GM06990 (cell line): ENCODE results near the gene ANKIB1.

Experiments used
- DNase-seq: peaks from one replicate; pipeline ENCODE4 v3.0.0-alpha.2; 2011; ENCODE audit not compliant: insufficient read length; ENCODE audit errors: extremely low read depth
- H3K27me3 ChIP-seq: replicated peaks from 2 replicates; pipeline ENCODE4 v1.6.0; 2011; ENCODE audit warnings: low read length; ENCODE audit not compliant: control insufficient read depth, insufficient read depth
- H3K36me3 ChIP-seq: 2 replicates; pipeline ENCODE4 v1.5.1; 2011; ENCODE audit warnings: low read length; ENCODE audit not compliant: control insufficient read depth, insufficient read depth
- H3K4me3 ChIP-seq: replicated peaks from 2 replicates; pipeline ENCODE4 v1.5.1; 2011; ENCODE audit warnings: low read depth, mild to moderate bottlenecking, control low read depth, low read length
- TF ChIP-seq, protein P1 (sequence below): IDR thresholded peaks from 2 replicates; pipeline ENCODE4 v1.5.1; 2011; ENCODE audit warnings: low read length, control low read depth, mild to moderate bottlenecking, inconsistent platforms; ENCODE audit not compliant: insufficient read depth, poor library complexity, severe bottlenecking

The ANKIB1 gene

DNA sequence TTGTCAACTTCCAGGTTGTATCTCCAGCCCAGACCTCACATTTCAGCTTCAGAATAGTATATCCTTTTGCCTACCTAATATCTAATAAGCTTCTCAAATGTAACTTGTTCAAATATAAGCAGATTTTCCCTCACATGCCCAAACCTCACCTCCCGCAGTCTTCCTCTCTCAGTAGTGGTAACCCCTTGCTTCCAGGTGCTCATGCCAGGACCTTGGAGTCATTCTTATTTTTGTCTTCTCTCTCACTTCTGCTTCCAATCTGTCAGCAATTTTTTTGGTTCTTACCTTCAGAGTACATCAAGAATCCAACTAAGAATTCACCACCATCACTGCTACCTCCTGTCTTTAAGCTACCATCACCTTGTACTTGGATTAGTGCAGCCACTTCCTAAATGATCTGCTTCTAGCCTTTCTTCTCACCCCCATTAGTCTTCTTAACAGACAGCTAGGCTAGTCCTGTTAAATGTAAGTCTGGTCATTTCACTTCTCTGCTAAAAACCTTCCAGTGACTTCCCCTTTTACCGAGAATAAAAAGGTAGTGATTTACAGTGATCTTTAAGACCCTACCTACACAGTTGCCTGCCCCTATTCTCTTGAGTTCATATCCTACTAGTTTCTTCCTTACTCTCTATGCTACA is 14.0 kb downstream of the ANKIB1 start:
- no peak for DNase-seq
- Histone ChIP-seq H3K36me3 (no peaks in the 10 kb centered on the region; the same call in 1 of the 2 replicates), H3K27me3 (no peaks in the 10 kb centered on the region), H3K4me3 (no peak overlapping the region)
- TF ChIP-seq, protein P1, sequence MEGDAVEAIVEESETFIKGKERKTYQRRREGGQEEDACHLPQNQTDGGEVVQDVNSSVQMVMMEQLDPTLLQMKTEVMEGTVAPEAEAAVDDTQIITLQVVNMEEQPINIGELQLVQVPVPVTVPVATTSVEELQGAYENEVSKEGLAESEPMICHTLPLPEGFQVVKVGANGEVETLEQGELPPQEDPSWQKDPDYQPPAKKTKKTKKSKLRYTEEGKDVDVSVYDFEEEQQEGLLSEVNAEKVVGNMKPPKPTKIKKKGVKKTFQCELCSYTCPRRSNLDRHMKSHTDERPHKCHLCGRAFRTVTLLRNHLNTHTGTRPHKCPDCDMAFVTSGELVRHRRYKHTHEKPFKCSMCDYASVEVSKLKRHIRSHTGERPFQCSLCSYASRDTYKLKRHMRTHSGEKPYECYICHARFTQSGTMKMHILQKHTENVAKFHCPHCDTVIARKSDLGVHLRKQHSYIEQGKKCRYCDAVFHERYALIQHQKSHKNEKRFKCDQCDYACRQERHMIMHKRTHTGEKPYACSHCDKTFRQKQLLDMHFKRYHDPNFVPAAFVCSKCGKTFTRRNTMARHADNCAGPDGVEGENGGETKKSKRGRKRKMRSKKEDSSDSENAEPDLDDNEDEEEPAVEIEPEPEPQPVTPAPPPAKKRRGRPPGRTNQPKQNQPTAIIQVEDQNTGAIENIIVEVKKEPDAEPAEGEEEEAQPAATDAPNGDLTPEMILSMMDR, result no peak

DNA sequence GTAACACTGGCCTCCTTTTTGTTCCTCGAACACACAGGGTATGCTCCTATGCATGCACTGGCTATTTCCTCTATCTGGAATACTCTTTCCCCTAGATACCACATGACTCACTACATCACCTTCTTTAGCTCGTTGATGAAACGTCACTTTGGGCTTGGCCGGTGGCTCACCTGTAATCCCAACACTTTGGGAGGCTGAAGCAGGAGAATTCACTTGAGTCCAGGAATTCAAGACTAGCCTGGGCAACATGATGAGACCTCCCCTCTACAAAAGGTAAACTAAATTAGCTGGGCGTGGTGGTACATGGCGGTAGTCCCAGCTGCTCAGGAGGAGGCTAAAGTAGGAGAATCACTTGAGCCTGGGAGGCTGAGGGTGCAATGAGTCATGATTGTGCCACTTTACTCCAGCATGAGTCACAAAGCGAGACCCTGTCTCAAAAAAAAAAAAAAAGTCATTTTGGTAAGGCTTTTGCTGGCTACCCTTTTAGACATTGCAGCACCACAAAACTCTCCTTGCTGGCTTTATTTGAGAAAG is 14.5 kb downstream of the ANKIB1 start:
- TF ChIP-seq, protein P1, result no peak
- no peak overlapping the region for H3K4me3 ChIP-seq
- DNase-seq, result no peak
- no peaks in the 10 kb centered on the region; the same call in 1 of the 2 replicates for H3K36me3 ChIP-seq
- H3K27me3 ChIP-seq, result no peaks in the 10 kb centered on the region

DNA sequence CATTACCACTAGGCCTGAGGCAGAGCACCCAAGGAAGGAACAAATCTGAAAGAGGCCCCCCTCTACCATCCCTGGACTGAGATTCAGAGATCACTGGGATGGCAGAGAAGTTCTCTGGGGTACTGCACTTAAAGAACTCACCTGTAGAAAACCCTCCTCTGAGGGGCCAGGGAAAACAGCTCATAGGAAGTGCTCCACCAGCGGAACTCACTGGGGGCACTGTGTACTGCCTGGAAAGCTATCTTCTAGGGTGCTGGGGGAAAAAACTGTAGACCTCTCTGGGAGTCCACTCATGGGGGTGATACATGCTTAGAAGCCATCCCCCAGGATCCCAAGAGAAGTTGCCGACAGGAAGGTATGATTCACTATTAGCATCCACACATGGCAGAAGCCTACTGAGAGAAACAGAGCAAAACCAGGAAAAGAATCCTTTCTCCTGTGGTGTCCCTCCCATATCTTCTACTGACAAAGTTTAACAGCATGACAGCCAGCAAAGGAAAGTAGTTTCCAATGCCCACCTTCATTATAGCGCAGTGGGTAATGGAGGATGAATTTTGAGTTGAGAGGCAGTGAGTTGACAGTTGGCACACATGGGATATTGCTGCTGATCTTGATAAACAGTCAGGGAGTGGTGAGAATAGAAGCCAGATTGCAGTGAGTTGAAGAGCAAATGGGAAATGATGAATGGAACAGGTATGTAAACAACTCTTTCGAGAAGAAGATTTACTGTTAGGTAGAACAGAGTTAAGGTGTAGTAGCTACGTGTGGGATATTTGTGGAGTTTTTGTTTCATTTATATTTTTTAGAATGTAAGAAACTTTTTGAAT is 20.9 kb downstream of the ANKIB1 start:
- Histone ChIP-seq H3K36me3 (no peaks in the 10 kb centered on the region), H3K27me3 (no peaks in the 10 kb centered on the region), H3K4me3 (no peak overlapping the region)
- TF ChIP-seq, protein P1, result no peak
- no peak for DNase-seq

DNA sequence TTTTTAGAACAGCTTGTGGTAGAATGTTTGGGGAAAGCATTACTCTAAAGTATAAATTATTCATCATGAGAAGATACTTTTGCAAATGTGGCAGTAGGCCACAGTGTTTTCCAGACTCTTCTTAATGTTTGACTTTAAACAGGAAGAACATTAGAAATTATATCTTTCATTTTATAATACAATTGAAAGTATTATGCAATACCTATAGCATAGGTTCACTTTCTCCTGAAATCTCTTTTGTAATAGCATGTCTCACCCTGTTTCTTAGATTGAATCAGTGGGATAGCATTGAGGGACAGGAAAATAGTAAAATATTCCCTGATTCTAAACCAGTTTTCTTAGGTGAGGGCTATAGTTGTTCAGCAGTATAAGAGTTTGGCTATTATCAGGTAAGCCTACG is 23.1 kb downstream of the ANKIB1 start:
- Histone ChIP-seq H3K27me3 (no peaks in the 10 kb centered on the region), H3K36me3 (no peaks in the 10 kb centered on the region), H3K4me3 (no peak overlapping the region)
- no peak for DNase-seq
- TF ChIP-seq, protein P1, result no peak

DNA sequence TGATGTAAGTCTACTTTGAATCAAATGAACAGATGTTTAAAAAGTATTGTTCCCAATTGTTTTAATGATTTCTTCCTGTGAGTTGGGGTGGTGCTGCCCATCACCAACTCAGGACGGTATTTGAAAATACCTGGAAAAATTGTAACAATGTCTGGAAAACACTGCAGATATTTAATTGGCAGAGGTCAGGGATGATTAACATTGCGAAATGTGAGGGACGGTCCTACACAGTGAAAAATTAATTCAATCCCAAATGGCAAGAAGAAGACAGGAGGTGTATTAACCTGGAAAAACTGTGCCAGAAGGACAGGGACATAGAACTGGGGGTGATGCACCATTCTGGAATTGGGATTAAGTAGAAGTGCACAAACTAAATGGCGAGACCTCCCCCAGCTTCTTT is 29.6 kb downstream of the ANKIB1 start:
- Histone ChIP-seq H3K36me3 (no peaks in the 10 kb centered on the region), H3K27me3 (no peaks in the 10 kb centered on the region), H3K4me3 (no peak overlapping the region)
- DNase-seq, result no peak
- TF ChIP-seq, protein P1, result no peak
